ENCODE data around the gene ZNF232.
"Not testable (repeated sequence)": the region's sequence is repeated elsewhere in the genome, so short reads cannot be mapped to it uniquely, and the experiment has no call there.

Gene ZNF232

GRCh38 chr17:5097101-5097834 is 14.4 kb downstream of the ZNF232 start:
- no peak for DNase-seq (ENCODE audit: low read depth, low spot score)

- no peak for DNase-seq (ENCODE audit: low read depth, low spot score)
Observed at GRCh38 chr17:5096731-5097100, 15.0 kb downstream of the ZNF232 start.

GRCh38 chr17:5092218-5093010 is 19.3 kb downstream of the ZNF232 start:
- DNase-seq (ENCODE audit: low read depth, low spot score): no peak

- DNase-seq (ENCODE audit: low read depth, low spot score): no peak
Observed at GRCh38 chr17:5080591-5080990, 31.1 kb downstream of the ZNF232 start.

- peak; percentile 30 for DNase-seq (ENCODE audit: low read depth, low spot score)
Observed at GRCh38 chr17:5078106-5079028, 33.3 kb downstream of the ZNF232 start, which contains the start of gene ZFP3. Gene ZFP3 (plus strand): TSS chr17:5078467. CDS start chr17:5091505, 13,038 bp downstream.

GRCh38 chr17:5077781-5078105 is 33.9 kb downstream of the ZNF232 start:
- no peak for DNase-seq (ENCODE audit: low read depth, low spot score)

GRCh38 chr17:5077275-5077674 is 34.4 kb downstream of the ZNF232 start:
- DNase-seq (ENCODE audit: low read depth, low spot score): not testable (repeated sequence)

- DNase-seq (ENCODE audit: low read depth, low spot score): not testable (repeated sequence)
Observed at GRCh38 chr17:5075472-5075871, 36.2 kb downstream of the ZNF232 start.

GRCh38 chr17:5069724-5070123 is 42.0 kb downstream of the ZNF232 start:
- no peak for DNase-seq (ENCODE audit: low read depth, low spot score)

- no peak for DNase-seq (ENCODE audit: low read depth, low spot score)
Observed at GRCh38 chr17:5068236-5068635, 43.4 kb downstream of the ZNF232 start.

GRCh38 chr17:5065227-5065744 is 46.4 kb downstream of the ZNF232 start:
- DNase-seq (ENCODE audit: low read depth, low spot score): no peak
